Naive B cell (primary cell): ENCODE data around the gene LRRIQ1. TPM values are rescaled to one million over a fixed set of nuclear protein-coding genes. Genes with fewer than 3 reads are reported as not detected.
A peak's percentile ranks its signal among the peaks of the same experiment; 100 is the strongest.
"Not testable (repeated sequence)": the region's sequence is repeated elsewhere in the genome, so short reads cannot be mapped to it uniquely, and the experiment has no call there.

Source experiments
- ATAC-seq, 2 donors: fragments of 150-1000 bp; cut with Tn5 transposase; 2 replicates each; pipeline ENCODE4 v1.10.0; 2021; ENCODE audit warnings: low read depth in 2 of 2, mild to moderate bottlenecking in 2 of 2, moderate library complexity in 2 of 2
- DNase-seq: peaks from one replicate; pipeline ENCODE4 v3.0.0; 2022
- H3K27ac Mint-ChIP-seq, 6 donors: one replicate each; pipeline ENCODE4 v1.8.0; 2020 to 2022; ENCODE audit warnings: mild to moderate bottlenecking in 6 of 6, mixed read lengths in 6 of 6, moderate library complexity in 5 of 6, inconsistent platforms in 2 of 6
- H3K27me3 Mint-ChIP-seq, 3 donors: one replicate each; pipeline ENCODE4 v1.8.0; 2021 to 2022; ENCODE audit warnings: mixed read lengths in 3 of 3, mild to moderate bottlenecking in 1 of 3
- H3K36me3 Mint-ChIP-seq, 2 donors: one replicate each; pipeline ENCODE4 v1.8.0; 2020 to 2022; ENCODE audit warnings: mixed read lengths in 2 of 2, inconsistent platforms in 1 of 2, mild to moderate bottlenecking in 1 of 2
- H3K4me1 Mint-ChIP-seq, 3 donors: one replicate each; pipeline ENCODE4 v1.8.0; 2020 to 2022; ENCODE audit warnings: mixed read lengths in 3 of 3, inconsistent platforms in 1 of 3, mild to moderate bottlenecking in 1 of 3, moderate library complexity in 1 of 3
- H3K4me3 Mint-ChIP-seq, 8 donors: one replicate each; pipeline ENCODE4 v1.8.0; 2020 to 2022; ENCODE audit warnings: mild to moderate bottlenecking in 8 of 8, mixed read lengths in 8 of 8, moderate library complexity in 8 of 8, inconsistent platforms in 2 of 8
- H3K9me3 Mint-ChIP-seq, 7 donors: one replicate each; pipeline ENCODE4 v1.8.0; 2020 to 2022; ENCODE audit warnings: mixed read lengths in 7 of 7, mild to moderate bottlenecking in 5 of 7, inconsistent platforms in 2 of 7, moderate library complexity in 1 of 7
- polyA plus RNA-seq, 6 donors: library from polyadenylated mRNA; unstranded; fragments of 300-500 nt; fragmentation: Illumina TruSeq; gene quantifications; one replicate each; pipeline ENCODE4 v1.2.3, GENCODE V29; 2021; ENCODE audit warnings: low read depth in 6 of 6

The LRRIQ1 gene, protein sequence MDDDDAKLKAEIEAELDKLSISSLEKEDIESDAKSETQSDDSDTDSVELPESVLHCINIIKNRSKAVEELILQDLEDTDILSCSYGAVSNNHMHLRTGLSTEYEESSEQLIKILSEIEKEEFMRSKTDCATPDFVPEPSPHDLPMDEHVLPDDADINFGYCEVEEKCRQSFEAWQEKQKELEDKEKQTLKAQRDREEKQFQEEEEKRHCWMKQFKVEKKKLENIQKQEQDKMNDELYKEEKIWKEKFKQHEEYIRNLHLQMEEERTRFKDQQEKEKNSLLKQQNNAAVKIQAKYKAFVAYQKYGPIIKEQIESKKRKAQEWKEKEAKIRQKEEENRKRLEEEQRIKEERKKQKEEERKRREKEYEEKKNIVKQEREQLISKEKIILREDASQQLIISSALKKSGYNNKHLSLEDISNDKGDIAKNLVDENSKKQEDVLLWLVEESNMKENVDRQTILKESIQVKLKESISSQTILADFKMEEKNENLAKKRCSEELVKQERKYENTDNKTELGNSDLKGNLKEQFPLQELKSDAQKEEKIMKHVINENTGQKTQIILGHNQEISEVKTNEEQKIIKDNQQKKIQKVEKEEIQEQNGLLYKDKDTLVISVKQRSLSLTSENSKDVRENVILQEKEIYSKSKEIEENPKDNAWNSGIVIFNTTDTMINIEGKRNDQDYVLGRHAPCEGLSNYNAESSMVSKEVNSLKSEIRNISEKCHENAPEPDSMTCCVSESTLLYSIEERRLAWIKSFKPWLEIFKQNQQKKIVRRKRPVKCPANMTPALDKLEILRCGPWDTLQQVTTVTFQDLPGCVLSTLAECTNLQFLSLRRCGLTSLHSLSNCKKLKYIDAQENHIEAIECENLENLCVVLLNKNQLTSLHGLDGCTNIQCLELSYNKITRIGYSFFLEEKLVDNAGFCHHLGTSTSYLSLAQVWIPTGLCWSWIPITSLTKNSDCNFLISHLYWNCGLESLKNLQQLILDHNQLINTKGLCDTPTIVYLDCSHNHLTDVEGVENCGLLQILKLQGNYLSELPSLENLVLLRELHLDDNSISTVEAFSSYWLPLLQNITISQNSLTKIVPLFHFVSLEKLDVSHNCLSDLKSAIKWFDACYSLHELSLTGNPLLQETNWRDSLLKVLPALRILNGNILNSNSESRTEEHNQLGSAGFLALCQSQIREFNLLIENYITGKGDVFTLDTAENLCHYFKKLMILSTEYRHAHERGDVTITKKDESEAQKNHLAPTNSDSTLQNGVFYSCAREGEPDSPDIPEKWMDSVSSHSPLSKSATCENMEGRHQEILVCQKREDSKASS (N-terminal part only)
- not detected for polyA plus RNA-seq

DNA sequence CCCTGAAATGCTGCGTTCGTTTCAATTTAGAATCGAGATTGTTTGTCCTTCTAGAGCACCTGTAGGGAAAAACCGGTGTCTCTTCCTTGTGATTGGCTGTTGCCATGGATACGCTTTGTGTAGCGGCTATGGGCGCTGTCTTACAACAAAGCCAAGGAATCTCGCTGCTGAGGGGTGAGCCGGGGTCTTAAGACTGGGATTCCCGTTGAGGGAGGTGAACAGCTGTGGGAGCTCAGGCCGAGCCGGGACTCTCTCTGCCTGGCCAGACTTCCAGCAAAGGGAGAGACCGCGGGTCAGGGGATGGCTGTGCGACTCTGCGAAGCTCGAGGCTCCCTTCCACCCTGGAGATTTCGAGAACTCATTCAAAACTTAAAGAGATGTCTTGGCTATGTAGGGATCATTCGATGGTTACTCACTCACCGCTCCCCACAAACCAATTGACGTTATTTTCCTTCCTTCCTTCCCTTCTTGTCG lies at the start of gene LRRIQ1, which contains the start of gene TSPAN19:
TSS of gene LRRIQ1 (plus strand) at position 118 of the 474 bp plus-strand sequence. CDS start 1,826 bp downstream, outside the sequence.
TSS of gene TSPAN19 (minus strand) at position 44 of the 474 bp plus-strand sequence. CDS start 6,331 bp downstream, outside the sequence.
- Mint-ChIP-seq H3K4me3 (peak within 1 kb of the TSS; percentile 33 to 89 (median 72)), H3K4me1 (peaks cover 5 to 9% (median 6%) of the 10 kb centered on the region in 3 donors), H3K27ac (peak within 1 kb of the TSS in 2 of 6 donors; percentile 73 to 94), H3K36me3 (no peaks in the 10 kb centered on the region), H3K9me3 (no peaks in the 10 kb centered on the region), H3K27me3 (peaks cover 12 to 21% (median 16%) of the 10 kb centered on the region in 3 donors)
- DNase-seq: peak; percentile 3
- ATAC-seq: peak; percentile 49 to 58

DNA sequence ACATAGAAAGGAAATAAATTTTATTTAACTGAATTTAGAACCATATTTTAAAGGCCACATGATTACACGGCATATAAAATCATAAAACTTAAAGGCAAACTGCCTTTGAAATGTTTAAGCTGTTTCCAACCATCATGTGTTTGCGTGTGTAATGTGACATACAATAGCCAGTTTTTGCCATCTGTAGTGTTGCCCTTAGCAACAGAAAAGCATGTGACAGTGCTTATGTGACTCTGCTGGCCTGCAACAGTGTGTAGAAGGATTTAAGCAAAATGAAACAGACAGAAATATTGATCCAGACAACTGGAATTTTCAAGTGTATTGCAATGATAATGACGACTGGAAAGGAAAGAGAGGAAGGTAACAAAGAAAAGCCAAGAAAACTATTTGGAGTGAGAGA lies 49.6 kb upstream of the LRRIQ1 start:
- ATAC-seq (no peak), DNase-seq (no peak)
- Mint-ChIP-seq H3K4me1 (no peaks in the 10 kb centered on the region), H3K27me3 (no peaks in the 10 kb centered on the region), H3K9me3 (no peaks in the 10 kb centered on the region), H3K4me3 (no peak overlapping the region), H3K36me3 (no peaks in the 10 kb centered on the region), H3K27ac (no peak overlapping the region)

DNA sequence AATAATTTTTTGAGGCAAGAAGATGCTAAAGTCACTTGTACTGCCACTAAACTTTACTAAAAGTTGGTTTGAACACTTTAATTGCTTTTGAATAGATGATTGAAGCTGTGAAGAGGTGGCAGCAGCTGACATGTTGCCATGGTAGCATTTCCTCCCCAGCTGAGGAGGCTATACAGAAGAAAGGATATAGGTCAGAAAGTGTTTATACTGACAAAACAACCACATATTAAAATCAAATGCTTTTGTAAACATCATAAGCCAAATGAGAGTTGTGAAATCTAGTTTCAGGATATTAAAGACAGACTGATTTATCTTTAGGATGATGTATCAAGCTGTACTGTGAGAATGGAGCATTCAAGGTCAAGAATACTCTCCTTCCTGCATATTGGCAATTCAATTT lies 41.7 kb upstream of the LRRIQ1 start:
- H3K9me3 Mint-ChIP-seq: peaks cover 0 to 4% (median 1%) of the 10 kb centered on the region in 7 donors
- H3K27ac Mint-ChIP-seq: no peak overlapping the region
- no peak for ATAC-seq
- H3K36me3 Mint-ChIP-seq: no peaks in the 10 kb centered on the region
- H3K27me3 Mint-ChIP-seq: peaks cover 0 to 3% (median 0%) of the 10 kb centered on the region in 3 donors
- no peak overlapping the region for H3K4me3 Mint-ChIP-seq
- H3K4me1 Mint-ChIP-seq: no peaks in the 10 kb centered on the region
- no peak for DNase-seq

DNA sequence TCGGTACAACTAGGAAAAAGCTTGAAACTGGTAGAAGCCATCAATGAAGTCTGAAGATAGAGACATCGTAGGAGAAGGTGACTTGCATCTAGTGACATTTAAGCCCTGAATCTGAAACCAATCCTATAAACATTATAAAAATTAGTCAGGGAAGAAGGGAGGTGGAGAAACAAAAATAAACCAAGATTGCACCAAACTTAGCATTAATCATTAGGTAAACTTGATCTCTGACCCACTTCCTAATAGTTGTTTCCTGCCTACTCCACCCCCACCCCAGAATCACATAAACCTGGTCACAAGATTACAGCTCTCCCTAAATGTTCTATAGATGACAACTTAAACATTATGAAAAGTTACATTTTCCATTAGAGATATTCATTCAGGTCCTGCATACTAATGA lies 40.5 kb upstream of the LRRIQ1 start:
- no peak for DNase-seq
- Mint-ChIP-seq H3K27me3 (peaks cover 0 to 3% (median 0%) of the 10 kb centered on the region in 3 donors), H3K27ac (no peak overlapping the region), H3K4me3 (no peak overlapping the region), H3K9me3 (peaks cover 0 to 4% (median 1%) of the 10 kb centered on the region in 7 donors), H3K36me3 (no peaks in the 10 kb centered on the region), H3K4me1 (no peaks in the 10 kb centered on the region)
- ATAC-seq: no peak

DNA sequence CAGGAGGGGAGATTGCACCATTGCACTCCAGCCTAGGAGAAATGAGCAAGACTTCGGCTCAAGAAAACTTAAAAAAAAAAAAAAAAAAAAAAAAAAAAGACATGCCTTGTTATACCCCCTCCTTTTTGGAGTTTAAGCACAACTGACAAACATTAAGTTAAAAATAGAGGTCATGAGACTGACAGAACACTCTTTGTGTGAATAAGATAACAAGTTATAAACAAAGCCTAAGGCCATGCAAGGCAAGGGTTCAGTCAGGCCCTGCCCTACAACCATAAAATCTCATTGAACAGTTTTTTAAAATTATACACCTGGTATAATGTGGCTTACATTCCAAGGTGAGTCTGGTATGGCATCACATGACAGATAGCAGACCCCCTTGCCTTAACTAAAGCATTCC lies 39.4 kb upstream of the LRRIQ1 start:
- Mint-ChIP-seq H3K27me3 (peaks cover 0 to 3% (median 0%) of the 10 kb centered on the region in 3 donors), H3K9me3 (peaks cover 0 to 4% (median 1%) of the 10 kb centered on the region in 7 donors), H3K4me3 (no peak overlapping the region), H3K36me3 (no peaks in the 10 kb centered on the region), H3K4me1 (no peaks in the 10 kb centered on the region), H3K27ac (no peak overlapping the region)
- DNase-seq (no peak), ATAC-seq (no peak)

DNA sequence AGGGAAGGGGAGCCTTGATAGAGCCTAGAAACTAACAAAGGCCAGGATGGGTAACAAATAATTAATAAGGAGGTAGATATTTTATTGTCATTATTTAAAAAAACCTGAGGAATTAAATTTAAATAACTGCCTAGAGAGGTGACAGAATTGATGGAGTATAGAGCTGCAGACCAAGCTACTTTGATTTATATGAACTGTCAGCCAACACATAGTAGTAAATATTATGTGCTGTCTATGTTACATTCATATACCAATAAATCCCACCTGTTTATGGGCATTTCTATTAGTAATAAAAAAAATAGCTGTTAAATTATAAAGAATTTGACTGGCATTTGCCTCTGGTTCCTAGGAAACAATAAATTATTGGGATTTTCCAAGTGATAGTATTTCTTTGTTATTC lies 37.8 kb upstream of the LRRIQ1 start:
- no peak overlapping the region for H3K4me3 Mint-ChIP-seq
- no peaks in the 10 kb centered on the region for H3K4me1 Mint-ChIP-seq
- H3K36me3 Mint-ChIP-seq: no peaks in the 10 kb centered on the region
- ATAC-seq: no peak
- H3K27me3 Mint-ChIP-seq: peaks cover 0 to 3% (median 0%) of the 10 kb centered on the region in 3 donors
- DNase-seq: no peak
- H3K9me3 Mint-ChIP-seq: peaks cover 0 to 13% (median 1%) of the 10 kb centered on the region in 7 donors
- H3K27ac Mint-ChIP-seq: no peak overlapping the region

GRCh38 chr12:85000729-85001128 lies 35.4 kb upstream of the LRRIQ1 start:
- no peaks in the 10 kb centered on the region for H3K36me3 Mint-ChIP-seq
- no peak overlapping the region for H3K4me3 Mint-ChIP-seq
- no peaks in the 10 kb centered on the region for H3K27me3 Mint-ChIP-seq
- peaks cover 0 to 9% (median 0%) of the 10 kb centered on the region in 7 donors for H3K9me3 Mint-ChIP-seq
- DNase-seq (no peak), ATAC-seq (no peak)
- no peak overlapping the region for H3K27ac Mint-ChIP-seq
- no peaks in the 10 kb centered on the region for H3K4me1 Mint-ChIP-seq

GRCh38 chr12:85002778-85003296 lies 33.3 kb upstream of the LRRIQ1 start:
- no peaks in the 10 kb centered on the region for H3K36me3 Mint-ChIP-seq
- H3K4me3 Mint-ChIP-seq: no peak overlapping the region
- peaks cover 0 to 9% (median 0%) of the 10 kb centered on the region in 7 donors for H3K9me3 Mint-ChIP-seq
- no peaks in the 10 kb centered on the region for H3K27me3 Mint-ChIP-seq
- no peak overlapping the region for H3K27ac Mint-ChIP-seq
- H3K4me1 Mint-ChIP-seq: no peaks in the 10 kb centered on the region
- ATAC-seq (no peak), DNase-seq (no peak)

- no peak overlapping the region for H3K4me3 Mint-ChIP-seq
- H3K36me3 Mint-ChIP-seq: no peaks in the 10 kb centered on the region
- DNase-seq (no peak), ATAC-seq (no peak)
- no peak overlapping the region for H3K27ac Mint-ChIP-seq
- no peaks in the 10 kb centered on the region for H3K27me3 Mint-ChIP-seq
- H3K4me1 Mint-ChIP-seq: no peaks in the 10 kb centered on the region
- H3K9me3 Mint-ChIP-seq: peaks cover 0 to 9% (median 0%) of the 10 kb centered on the region in 7 donors
Measured at GRCh38 chr12:85004204-85004603, 31.9 kb upstream of the LRRIQ1 start.

DNA sequence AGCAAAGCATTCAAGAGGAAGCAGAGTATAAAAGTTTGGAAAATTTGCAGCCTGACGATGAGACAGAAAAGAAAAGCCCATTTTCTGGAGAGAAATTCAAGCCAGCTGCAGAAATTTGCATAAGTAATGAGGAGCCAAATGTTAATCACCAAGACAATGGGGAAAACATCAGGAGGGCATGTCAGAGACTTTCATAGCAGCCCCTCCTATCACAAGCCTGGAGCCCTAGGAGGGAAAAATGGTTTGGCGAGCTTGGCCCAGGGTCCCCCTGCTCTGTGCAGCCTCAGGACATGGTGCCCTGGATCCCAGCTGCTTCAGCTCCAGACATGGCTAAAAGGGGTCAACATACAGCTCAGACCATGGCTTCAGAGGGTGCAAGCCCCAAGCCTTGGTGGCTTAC lies 31.1 kb upstream of the LRRIQ1 start:
- not testable (repeated sequence) for DNase-seq, H3K4me1 Mint-ChIP-seq, ATAC-seq, H3K9me3 Mint-ChIP-seq, H3K4me3 Mint-ChIP-seq, H3K36me3 Mint-ChIP-seq, H3K27me3 Mint-ChIP-seq, H3K27ac Mint-ChIP-seq

DNA sequence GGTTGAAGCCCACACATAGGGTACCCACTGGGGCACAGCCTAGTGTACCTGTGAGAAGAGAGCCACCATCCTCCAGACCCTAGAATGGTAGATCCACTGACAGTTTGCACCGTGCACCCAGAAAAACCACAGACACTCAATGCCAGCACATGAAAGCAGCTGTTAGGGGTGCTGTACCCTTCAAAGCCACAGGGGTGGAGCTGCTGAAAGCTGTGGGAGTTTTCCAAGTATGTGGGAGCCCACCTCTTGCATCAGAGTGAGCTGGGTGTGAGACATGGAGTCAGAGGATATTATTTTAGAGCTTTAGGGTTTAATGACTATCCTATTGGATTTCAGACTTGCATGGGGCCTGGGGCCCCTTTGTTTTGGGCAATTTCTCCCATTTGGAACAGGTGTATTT lies 30.5 kb upstream of the LRRIQ1 start:
- Mint-ChIP-seq H3K27ac (no peak overlapping the region), H3K36me3 (no peaks in the 10 kb centered on the region), H3K4me1 (no peaks in the 10 kb centered on the region), H3K27me3 (no peaks in the 10 kb centered on the region), H3K4me3 (no peak overlapping the region), H3K9me3 (peaks cover 0 to 9% (median 0%) of the 10 kb centered on the region in 7 donors)
- DNase-seq (no peak), ATAC-seq (no peak)

DNA sequence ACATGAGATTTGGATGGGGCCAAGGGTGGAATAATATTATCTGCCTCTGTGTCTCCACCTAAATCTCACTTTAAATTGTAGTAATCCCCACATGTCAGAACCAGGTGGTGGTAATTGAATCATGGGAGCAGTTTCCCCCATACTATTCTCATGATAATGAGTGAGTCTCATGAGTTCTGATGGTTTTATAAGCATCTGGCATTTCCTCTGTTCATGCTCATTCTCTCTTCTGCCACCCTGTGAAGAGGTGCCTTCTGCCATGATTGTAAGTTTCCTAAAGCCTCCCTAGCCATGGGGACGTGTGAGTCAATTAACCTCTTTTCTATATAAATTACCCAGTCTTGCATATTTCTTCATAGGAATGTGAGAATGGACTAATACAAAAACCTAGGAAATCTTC lies 29.9 kb upstream of the LRRIQ1 start:
- no peaks in the 10 kb centered on the region for H3K4me1 Mint-ChIP-seq
- H3K27me3 Mint-ChIP-seq: no peaks in the 10 kb centered on the region
- no peak for DNase-seq
- no peak overlapping the region for H3K27ac Mint-ChIP-seq
- no peaks in the 10 kb centered on the region for H3K36me3 Mint-ChIP-seq
- ATAC-seq: no peak
- peaks cover 0 to 9% (median 0%) of the 10 kb centered on the region in 7 donors for H3K9me3 Mint-ChIP-seq
- H3K4me3 Mint-ChIP-seq: no peak overlapping the region
